Right lung (tissue), 10 donors: Measurements from ENCODE around the gene MRPS14. TPM values are rescaled to one million over a fixed set of nuclear protein-coding genes. Genes with fewer than 3 reads are reported as not detected.
"Not testable (repeated sequence)": the region's sequence is repeated elsewhere in the genome, so short reads cannot be mapped to it uniquely, and the experiment has no call there.

ENCODE experiments used
- DNase-seq, 2 donors: peaks; one replicate each; pipeline ENCODE4 v3.0.0-alpha.2; 2013
- long read RNA-seq, 8 donors: transcript quantifications; one replicate each; lab custom pipeline, GENCODE V29; 2026
- polyA plus RNA-seq, 5 donors: library from polyadenylated mRNA; unstranded; fragments of 120-200 nt; gene quantifications; one replicate each; pipeline versions ENCODE4 v1.2.1 to v1.2.3, GENCODE V29; 2013; ENCODE audit warnings: inconsistent platforms in 1 of 5, low replicate concordance in 1 of 5; ENCODE audit not compliant: insufficient read length in 5 of 5, insufficient read depth in 1 of 5

MRPS14 gene
- polyA plus RNA-seq: 10 to 100 TPM; 40.7 to 55.2 (median 46.3) TPM
- long read RNA-seq, donor 1, transcript MRPS14-202 (3 exons, 2,115 nt): major isoform, 50 of 78 reads
- long read RNA-seq, donor 1, partial matches to known transcripts: 25 of 78 reads
- long read RNA-seq, donor 1, other reads (novel, unspliced or antisense): 0 of 78 reads
- long read RNA-seq, donor 2, transcript MRPS14-202 (3 exons, 2,115 nt): major isoform, 39 of 43 reads
- long read RNA-seq, donor 2, partial matches to known transcripts: 0 of 43 reads
- long read RNA-seq, donor 2, other reads (novel, unspliced or antisense): 0 of 43 reads
- long read RNA-seq, donor 3, transcript MRPS14-202 (3 exons, 2,115 nt): major isoform, 56 of 71 reads
- long read RNA-seq, donor 3, partial matches to known transcripts: 12 of 71 reads
- long read RNA-seq, donor 3, other reads (novel, unspliced or antisense): 0 of 71 reads
- long read RNA-seq, donor 4, transcript MRPS14-202 (3 exons, 2,115 nt): major isoform, 28 of 42 reads
- long read RNA-seq, donor 4, partial matches to known transcripts: 12 of 42 reads
- long read RNA-seq, donor 4, other reads (novel, unspliced or antisense): 0 of 42 reads
- long read RNA-seq, donor 5, transcript MRPS14-202 (3 exons, 2,115 nt): major isoform, 79 of 518 reads
- long read RNA-seq, donor 5, transcript MRPS14-201 (3 exons, 910 nt): minor isoform, 5 of 518 reads
- long read RNA-seq, donor 5, partial matches to known transcripts: 434 of 518 reads
- long read RNA-seq, donor 5, other reads (novel, unspliced or antisense): 0 of 518 reads
- long read RNA-seq, donor 6, transcript MRPS14-202 (3 exons, 2,115 nt): major isoform, 78 of 81 reads
- long read RNA-seq, donor 6, partial matches to known transcripts: 0 of 81 reads
- long read RNA-seq, donor 6, other reads (novel, unspliced or antisense): 0 of 81 reads
- long read RNA-seq, donor 7, transcript MRPS14-202 (3 exons, 2,115 nt): major isoform, 49 of 63 reads
- long read RNA-seq, donor 7, transcript MRPS14-201 (3 exons, 910 nt): minor isoform, 6 of 63 reads
- long read RNA-seq, donor 7, partial matches to known transcripts: 8 of 63 reads
- long read RNA-seq, donor 7, other reads (novel, unspliced or antisense): 0 of 63 reads
- long read RNA-seq, donor 8, transcript MRPS14-202 (3 exons, 2,115 nt): major isoform, 30 of 35 reads
- long read RNA-seq, donor 8, partial matches to known transcripts: 5 of 35 reads
- long read RNA-seq, donor 8, other reads (novel, unspliced or antisense): 0 of 35 reads

- peak; percentile 98 for DNase-seq
Observed at GRCh38 chr1:175023043-175023921, at the start of gene MRPS14. TSS of gene MRPS14 (minus strand) at chr1:175023425. CDS start at chr1:175023408, 17 bp downstream.

GRCh38 chr1:175072099-175072951, 49.1 kb upstream of the MRPS14 start:
- peak; percentile 31 to 36 for DNase-seq

- no peak for DNase-seq
Observed at GRCh38 chr1:175071276-175071943, 48.2 kb upstream of the MRPS14 start.

- no peak for DNase-seq
Observed at GRCh38 chr1:175070818-175071217, 47.6 kb upstream of the MRPS14 start.

GRCh38 chr1:175067362-175068106, 44.3 kb upstream of the MRPS14 start, which contains the start of gene TNN:
TSS of gene TNN (plus strand) at chr1:175067833. CDS start at chr1:175077419, 9,586 bp downstream.
- no peak for DNase-seq

- DNase-seq: no peak
Observed at GRCh38 chr1:175062858-175063257, 39.6 kb upstream of the MRPS14 start.

- no peak for DNase-seq
Observed at GRCh38 chr1:175062339-175062738, 39.1 kb upstream of the MRPS14 start.

- no peak for DNase-seq
Observed at GRCh38 chr1:175054736-175055135, 31.5 kb upstream of the MRPS14 start.

GRCh38 chr1:175050992-175051391, 27.8 kb upstream of the MRPS14 start:
- no peak for DNase-seq

GRCh38 chr1:175045519-175045918, 22.3 kb upstream of the MRPS14 start:
- DNase-seq: no peak

- DNase-seq: no peak
Observed at GRCh38 chr1:175045097-175045496, 21.9 kb upstream of the MRPS14 start.

GRCh38 chr1:175044591-175044990, 21.4 kb upstream of the MRPS14 start:
- DNase-seq: not testable (repeated sequence)

- DNase-seq: no peak
Observed at GRCh38 chr1:175043824-175044223, 20.6 kb upstream of the MRPS14 start.

GRCh38 chr1:175042650-175043049, 19.4 kb upstream of the MRPS14 start:
- DNase-seq: no peak

GRCh38 chr1:175040324-175040879, 17.2 kb upstream of the MRPS14 start:
- no peak for DNase-seq

GRCh38 chr1:175037416-175037815, 14.2 kb upstream of the MRPS14 start:
- DNase-seq: no peak

- DNase-seq: no peak
Observed at GRCh38 chr1:175036476-175036875, 13.3 kb upstream of the MRPS14 start.

- no peak for DNase-seq
Observed at GRCh38 chr1:175035865-175036264, 12.6 kb upstream of the MRPS14 start.
